PC-9 (cell line): Measurements from ENCODE around the gene SDK1. TPM values are rescaled to one million over a fixed set of nuclear protein-coding genes. Genes with fewer than 3 reads are reported as not detected.

Experiments used
- BruUV-seq: library from RNA; stranded (reverse); fragments of 400-500 nt; replicated peaks from 2 replicates; lab custom pipeline; 2021; lab: Mats Ljungman, UMichigan
- CTCF ChIA-PET: fragments of 300-600 bp; sonication (Branson Sonifier 250); formaldehyde crosslinking; loops from one replicate; lab custom pipeline; 2022; ENCODE audit warnings: antibody characterized with exemption; lab: Charles Lee
- POLR2A ChIA-PET: fragments of 300-600 bp; sonication (Branson Sonifier 250); formaldehyde crosslinking; loops from one replicate; lab custom pipeline; 2022; ENCODE audit warnings: antibody characterized with exemption; ENCODE audit not compliant: unreplicated experiment; lab: Charles Lee
- DNase-seq, 2 experiments: peaks; one replicate each; pipeline versions ENCODE4 v3.0.0 to v3.0.0-alpha.2; 2015 to 2022; ENCODE audit warnings: mixed read lengths in 1 of 2
- H2AFZ ChIP-seq: fragments of 200-600 bp; sonication (generic); 2 replicates; pipeline ENCODE4 v1.8.1; 2017; ENCODE audit warnings: antibody characterized with exemption
- H3F3A ChIP-seq: fragments of 200-600 bp; sonication (generic); 2 replicates; pipeline ENCODE4 v1.8.1; 2017; ENCODE audit warnings: antibody characterized with exemption, mild to moderate bottlenecking, low read depth; ENCODE audit not compliant: insufficient read depth
- H3K27ac ChIP-seq: fragments of 200-600 bp; sonication (generic); 2 replicates; pipeline ENCODE4 v1.6.1; 2016; ENCODE audit warnings: mixed run types
- H3K27me3 ChIP-seq: fragments of 200-600 bp; sonication (generic); 2 replicates; pipeline ENCODE4 v1.6.1; 2016; ENCODE audit warnings: low read depth, mixed run types; ENCODE audit not compliant: insufficient read depth
- H3K36me3 ChIP-seq: fragments of 200-600 bp; sonication (generic); 2 replicates; pipeline ENCODE4 v1.6.1; 2016; ENCODE audit warnings: low read depth, mixed run types
- H3K4me1 ChIP-seq: fragments of 200-600 bp; sonication (generic); replicated peaks from 2 replicates; pipeline ENCODE4 v1.6.1; 2016; ENCODE audit warnings: mixed run types; ENCODE audit not compliant: insufficient read depth
- H3K4me2 ChIP-seq: fragments of 200-600 bp; sonication (generic); 2 replicates; pipeline ENCODE4 v1.6.1; 2017; ENCODE audit warnings: mixed run types
- H3K4me3 ChIP-seq: fragments of 200-600 bp; sonication (generic); 2 replicates; pipeline ENCODE4 v1.6.1; 2016; ENCODE audit warnings: mixed run types
- H3K79me2 ChIP-seq: fragments of 200-600 bp; sonication (generic); 2 replicates; pipeline ENCODE4 v1.6.1; 2017; ENCODE audit warnings: low read depth, mixed run types
- H3K9me2 ChIP-seq: fragments of 200-600 bp; sonication (generic); 2 replicates; pipeline ENCODE4 v1.8.1; 2017; ENCODE audit warnings: mild to moderate bottlenecking; ENCODE audit not compliant: insufficient read depth
- H3K9me3 ChIP-seq: fragments of 200-600 bp; sonication (generic); 2 replicates; pipeline ENCODE4 v1.8.1; 2016; ENCODE audit warnings: low read depth; ENCODE audit not compliant: insufficient read depth
- H4K20me1 ChIP-seq: fragments of 200-600 bp; sonication (generic); 2 replicates; pipeline ENCODE4 v1.8.1; 2017; ENCODE audit not compliant: insufficient read depth
- CTCF ChIP-seq: fragments of 200-600 bp; sonication (generic); conservative IDR thresholded peaks from 2 replicates; pipeline ENCODE4 v1.6.1; 2017; ENCODE audit warnings: mixed run types, antibody characterized with exemption, mild to moderate bottlenecking, moderate library complexity
- EZH2 ChIP-seq: fragments of 200-600 bp; sonication (generic); IDR thresholded peaks from 2 replicates; pipeline ENCODE4 v1.8.0; 2017; ENCODE audit warnings: antibody characterized with exemption, low read depth
- intact Hi-C: fragments of 100-400 bp; cut with micrococcal nuclease; formaldehyde crosslinking; loops from one replicate; pipeline ENCODE4 v1.10.0; 2022; ENCODE audit not compliant: unreplicated experiment
- total RNA-seq: library from RNA; stranded (reverse); gene quantifications from 2 replicates; pipeline ENCODE4 v1.2.3, GENCODE V29; 2021

SDK1 gene
- total RNA-seq, 1 experiment from 2014 or later, result not detected

GRCh38 chr7:4147926-4148620 is 847.0 kb downstream of the SDK1 start:
- no peak overlapping the region for H3K4me3 ChIP-seq
- H3K36me3 ChIP-seq, result no peaks in the 10 kb centered on the region
- H3F3A ChIP-seq, result no peaks in the 10 kb centered on the region
- no peaks in the 10 kb centered on the region; the same call in 1 of the 2 replicates for H4K20me1 ChIP-seq
- POLR2A ChIA-PET, result no interaction called here
- peaks cover 100% of the 10 kb centered on the region for H3K27me3 ChIP-seq
- CTCF ChIA-PET, result no interaction called here
- no peak for DNase-seq
- H2AFZ ChIP-seq, result no peak overlapping the region
- H3K79me2 ChIP-seq, result no peaks in the 10 kb centered on the region
- BruUV-seq, result no TSS peak
- H3K27ac ChIP-seq, result no peak overlapping the region
- intact Hi-C loops, result no loop called here
- no peaks in the 10 kb centered on the region for H3K9me2 ChIP-seq
- TF ChIP-seq CTCF (no peak), EZH2 (no peak)
- no peaks in the 10 kb centered on the region for H3K9me3 ChIP-seq
- H3K4me2 ChIP-seq, result no peak overlapping the region
- no peaks in the 10 kb centered on the region for H3K4me1 ChIP-seq

GRCh38 chr7:4149236-4149635 is 848.2 kb downstream of the SDK1 start:
- BruUV-seq, result no TSS peak

GRCh38 chr7:4149645-4150044 is 848.6 kb downstream of the SDK1 start:
- Histone ChIP-seq H3F3A (no peaks in the 10 kb centered on the region), H3K27ac (no peak overlapping the region), H3K4me3 (no peak overlapping the region), H3K4me1 (no peaks in the 10 kb centered on the region), H4K20me1 (no peaks in the 10 kb centered on the region; the same call in 1 of the 2 replicates), H2AFZ (no peak overlapping the region), H3K27me3 (peaks cover 100% of the 10 kb centered on the region), H3K9me2 (no peaks in the 10 kb centered on the region), H3K79me2 (no peaks in the 10 kb centered on the region), H3K4me2 (no peak overlapping the region), H3K36me3 (no peaks in the 10 kb centered on the region), H3K9me3 (no peaks in the 10 kb centered on the region)
- no TSS peak for BruUV-seq
- CTCF ChIA-PET, result no interaction called here
- POLR2A ChIA-PET, result no interaction called here
- TF ChIP-seq EZH2 (no peak), CTCF (no peak)
- no peak for DNase-seq
- intact Hi-C loops, result no loop called here

More at GRCh38 chr7:4149236-4149635, 848.2 kb downstream of the SDK1 start:
- no peak for TF ChIP-seq EZH2
- TF ChIP-seq CTCF, result no peak
- Histone ChIP-seq H3K4me1 (no peaks in the 10 kb centered on the region), H3K79me2 (no peaks in the 10 kb centered on the region), H3F3A (no peaks in the 10 kb centered on the region), H3K27ac (no peak overlapping the region), H4K20me1 (no peaks in the 10 kb centered on the region; the same call in 1 of the 2 replicates), H2AFZ (no peak overlapping the region), H3K27me3 (peaks cover 100% of the 10 kb centered on the region), H3K4me2 (no peak overlapping the region), H3K9me2 (no peaks in the 10 kb centered on the region), H3K36me3 (no peaks in the 10 kb centered on the region), H3K4me3 (no peak overlapping the region), H3K9me3 (no peaks in the 10 kb centered on the region)
- ChIA-PET POLR2A (no interaction called here), CTCF (no interaction called here)
- no peak for DNase-seq
- intact Hi-C loops, result no loop called here
